GM12891 (cell line): ENCODE results near the gene GOPC.

Source experiments
- DNase-seq: peaks from one replicate; pipeline ENCODE4 v3.0.0; 2011; ENCODE audit warnings: low spot score; ENCODE audit not compliant: insufficient read length
- FAIRE-seq: peaks from 2 replicates; lab custom pipeline; 2011; peaks lifted over from hg19 to GRCh38; lab: Jason Lieb, UNC
- PAX5 ChIP-seq: IDR thresholded peaks from 2 replicates; pipeline ENCODE4 v1.6.1; 2011; ENCODE audit warnings: low read length, moderate library complexity, mild to moderate bottlenecking; ENCODE audit not compliant: insufficient read depth, severe bottlenecking
- POLR2A ChIP-seq: IDR thresholded peaks from 2 replicates; pipeline ENCODE4 v1.6.1; 2011; ENCODE audit warnings: low read depth, low read length, control low read depth
- POLR2AphosphoS5 ChIP-seq: IDR thresholded peaks from 2 replicates; pipeline ENCODE4 v1.6.1; 2011; ENCODE audit warnings: low read depth, low read length, control low read depth
- POU2F2 ChIP-seq: IDR thresholded peaks from 2 replicates; pipeline ENCODE4 v1.6.1; 2011; ENCODE audit warnings: low read depth, mild to moderate bottlenecking, control low read depth, low read length, moderate library complexity
- SPI1 ChIP-seq: IDR thresholded peaks from 2 replicates; pipeline ENCODE4 v1.6.1; 2011; ENCODE audit warnings: low read depth, low read length, control low read depth
- TAF1 ChIP-seq: IDR thresholded peaks from 2 replicates; pipeline ENCODE4 v1.6.1; 2011; ENCODE audit warnings: low read depth, low read length, control low read depth

GOPC gene

DNA sequence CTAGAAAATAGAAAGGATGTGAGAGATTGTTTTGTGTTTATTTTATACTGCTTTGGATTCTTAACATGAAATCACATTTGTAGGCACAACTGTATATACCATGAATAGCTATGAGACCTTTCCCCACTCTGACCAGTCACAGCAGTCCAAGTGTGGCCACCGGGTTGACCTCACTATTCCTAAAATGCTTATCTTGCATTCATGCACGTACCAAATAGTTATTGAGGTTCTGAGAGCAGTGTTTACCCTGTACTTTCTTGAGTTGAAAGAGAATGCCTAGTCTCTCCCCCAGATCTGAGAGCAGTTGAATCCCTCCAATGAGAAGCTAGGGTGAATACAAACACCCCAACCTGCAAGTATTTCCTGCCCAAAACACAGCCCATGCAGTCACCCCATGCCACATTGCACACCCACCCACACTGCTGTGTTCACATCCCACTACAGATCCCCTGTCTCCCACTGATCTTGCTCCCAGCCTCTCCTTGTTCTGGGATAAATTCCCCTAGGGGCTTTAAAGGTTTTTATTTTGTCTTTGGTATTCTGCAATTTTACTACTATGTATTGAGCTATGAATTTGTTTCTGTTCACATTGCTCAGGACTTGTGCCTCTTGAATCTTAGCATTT lies 51.6 kb downstream of the GOPC start:
- no peak for FAIRE-seq
- no peak for TF ChIP-seq POLR2A

DNA sequence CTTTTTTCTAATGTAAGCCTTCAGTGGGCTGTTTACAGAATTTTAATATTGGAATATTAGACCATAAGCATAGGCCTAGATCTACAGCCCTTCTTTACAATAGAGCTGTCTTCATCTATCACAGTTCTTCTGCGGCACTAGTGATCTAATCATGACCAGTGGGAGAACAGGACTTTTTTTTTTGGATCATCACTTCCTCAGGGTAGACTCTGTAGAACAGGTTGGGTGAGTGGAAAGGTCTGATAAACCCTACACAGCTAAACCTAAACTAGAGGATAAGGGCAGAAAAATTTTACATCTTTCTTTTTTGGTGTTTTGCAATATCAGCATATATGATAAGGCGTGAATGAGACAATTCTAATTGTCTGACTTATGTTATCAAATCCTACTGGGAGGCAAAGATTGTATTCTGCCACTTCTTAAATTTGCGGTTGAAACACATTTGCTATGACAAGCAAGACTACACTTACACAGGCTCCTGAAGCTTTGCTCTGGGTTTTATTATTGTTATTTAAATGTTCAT lies 52.2 kb downstream of the GOPC start:
- TF ChIP-seq SPI1 (no peak), POLR2A (no peak), POU2F2 (no peak), POLR2AphosphoS5 (no peak), PAX5 (no peak)
- FAIRE-seq: no peak
- no peak for DNase-seq

More for the DNA sequence above, 51.6 kb downstream of the GOPC start:
- DNase-seq: no peak

DNA sequence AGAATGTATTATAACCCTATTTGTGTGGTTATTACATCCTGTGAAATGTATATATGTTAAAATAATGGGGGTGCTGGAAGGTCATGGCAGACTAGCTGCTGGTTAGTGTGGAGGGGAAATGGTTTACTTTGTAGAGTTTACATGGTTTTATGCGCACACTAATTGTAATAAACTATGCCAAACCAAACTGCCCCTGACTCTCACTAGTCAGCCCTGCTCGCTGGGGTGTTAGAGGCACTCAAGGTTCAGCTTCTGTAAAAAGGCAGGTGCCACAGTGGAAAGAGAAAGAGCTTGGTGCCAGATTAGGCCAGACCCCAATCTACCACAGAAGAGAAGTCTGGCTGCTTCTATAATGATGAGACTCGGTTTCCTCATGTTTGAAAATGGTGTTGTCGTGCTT lies 52.7 kb downstream of the GOPC start:
- no peak for FAIRE-seq
- TF ChIP-seq POLR2AphosphoS5: no peak
- TF ChIP-seq TAF1: no peak
- TF ChIP-seq SPI1: peak; percentile 41
- no peak for DNase-seq

DNA sequence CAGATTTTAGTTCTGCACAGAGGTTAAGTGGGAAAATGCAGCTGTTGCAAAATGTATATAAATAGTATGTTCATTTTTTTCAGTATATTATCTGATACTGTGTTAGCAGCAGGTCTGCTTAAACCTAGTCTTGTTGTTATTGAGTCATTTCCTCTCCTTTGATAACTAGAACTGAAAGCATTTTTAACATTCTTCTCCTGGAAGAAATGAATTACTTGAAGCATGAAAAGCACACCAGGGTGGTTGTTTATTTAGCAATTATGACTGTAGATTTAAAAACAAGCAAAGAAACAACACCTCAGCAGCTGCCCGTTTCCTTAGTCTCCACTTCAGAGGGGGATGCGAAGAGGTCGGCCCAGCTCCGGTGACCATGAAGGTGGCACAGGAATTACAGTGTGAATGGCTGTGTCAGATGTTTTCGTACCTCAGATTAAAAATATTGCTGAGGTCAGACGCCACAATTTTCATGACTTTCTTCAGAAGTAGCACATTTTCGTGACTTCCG lies 53.5 kb downstream of the GOPC start:
- DNase-seq: no peak
- no peak for TF ChIP-seq PAX5
- no peak for FAIRE-seq

DNA sequence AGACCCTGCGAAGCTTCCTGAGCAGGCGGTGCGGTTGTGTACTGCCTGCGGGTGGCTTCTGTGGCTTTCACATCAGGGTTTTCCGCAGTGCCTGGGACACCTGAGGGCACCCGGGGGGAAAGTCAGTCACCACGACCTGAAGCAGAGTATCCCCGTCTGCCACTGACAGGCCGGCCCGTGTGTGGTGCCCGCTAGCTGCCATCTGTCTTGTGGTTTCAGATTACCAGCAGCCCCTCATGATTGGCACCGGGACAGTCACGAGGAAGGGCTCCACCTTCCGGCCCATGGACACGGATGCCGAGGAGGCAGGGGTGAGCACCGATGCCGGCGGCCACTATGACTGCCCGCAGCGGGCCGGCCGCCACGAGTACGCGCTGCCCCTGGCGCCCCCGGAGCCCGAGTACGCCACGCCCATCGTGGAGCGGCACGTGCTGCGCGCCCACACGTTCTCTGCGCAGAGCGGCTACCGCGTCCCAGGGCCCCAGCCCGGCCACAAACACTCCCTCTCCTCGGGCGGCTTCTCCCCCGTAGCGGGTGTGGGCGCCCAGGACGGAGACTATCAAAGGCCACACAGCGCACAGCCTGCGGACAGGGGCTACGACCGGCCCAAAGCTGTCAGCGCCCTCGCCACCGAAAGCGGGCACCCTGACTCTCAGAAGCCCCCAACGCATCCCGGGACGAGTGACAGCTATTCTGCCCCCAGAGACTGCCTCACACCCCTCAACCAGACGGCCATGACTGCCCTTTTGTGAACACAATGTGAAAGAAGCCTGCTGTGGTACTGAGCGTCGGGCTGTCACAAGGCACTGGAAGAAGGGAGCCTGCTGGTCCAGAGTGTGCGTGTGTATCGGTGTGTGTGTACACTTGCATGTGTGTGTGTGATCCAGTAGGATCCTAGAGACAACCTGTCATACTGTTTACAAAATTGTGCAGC lies 54.4 kb downstream of the GOPC start:
- TF ChIP-seq POLR2AphosphoS5 (no peak), PAX5 (no peak), POU2F2 (no peak), POLR2A (no peak), SPI1 (no peak), TAF1 (no peak)
- no peak for FAIRE-seq
- no peak for DNase-seq

DNA sequence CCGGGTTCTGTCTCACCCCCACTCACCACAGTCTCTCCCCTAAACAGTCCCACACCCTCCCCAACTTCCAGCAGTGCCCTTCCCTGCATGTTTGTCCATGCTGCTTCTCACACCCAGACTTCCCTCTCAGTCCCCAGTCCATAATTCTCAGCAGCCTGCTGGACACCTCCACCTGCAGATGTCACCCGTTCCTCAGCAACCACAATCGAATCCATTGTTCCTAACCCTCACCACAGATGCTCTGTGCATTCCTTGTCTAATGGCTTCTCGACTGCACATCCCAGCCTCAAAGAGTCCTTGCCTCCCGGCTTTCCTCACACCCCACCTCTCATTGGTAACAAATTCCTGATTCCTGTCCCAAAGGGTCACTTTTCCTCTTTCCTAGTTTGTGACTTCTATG lies 55.6 kb downstream of the GOPC start:
- FAIRE-seq (no peak), DNase-seq (no peak)
- TF ChIP-seq TAF1: no peak
- no peak for TF ChIP-seq PAX5
- no peak for TF ChIP-seq POLR2AphosphoS5
- TF ChIP-seq SPI1: no peak
- no peak for TF ChIP-seq POU2F2
- TF ChIP-seq POLR2A: no peak

DNA sequence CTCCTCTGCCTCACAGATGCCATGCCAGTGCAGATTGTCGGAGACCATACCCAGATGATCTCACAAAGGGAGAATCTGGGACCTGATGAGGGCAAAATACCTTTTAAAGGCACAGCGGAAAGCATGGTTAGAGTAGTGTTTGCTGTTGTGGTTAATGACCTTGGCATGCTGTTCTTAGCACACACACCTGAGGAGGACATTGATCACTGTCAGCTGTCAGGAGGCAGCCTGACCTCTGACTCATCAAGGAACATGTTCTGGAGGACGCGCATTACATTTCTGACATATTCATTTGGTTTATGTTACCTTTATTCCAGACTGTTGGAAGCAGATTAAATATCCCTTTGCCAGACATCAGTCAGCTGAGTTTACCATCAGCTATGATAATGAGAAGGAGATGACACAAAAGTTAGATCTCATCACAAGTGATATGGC lies 57.1 kb downstream of the GOPC start:
- FAIRE-seq (no peak), DNase-seq (no peak)
- no peak for TF ChIP-seq TAF1
- TF ChIP-seq POLR2A: no peak
- no peak for TF ChIP-seq POLR2AphosphoS5
- no peak for TF ChIP-seq SPI1
- no peak for TF ChIP-seq PAX5
- no peak for TF ChIP-seq POU2F2

DNA sequence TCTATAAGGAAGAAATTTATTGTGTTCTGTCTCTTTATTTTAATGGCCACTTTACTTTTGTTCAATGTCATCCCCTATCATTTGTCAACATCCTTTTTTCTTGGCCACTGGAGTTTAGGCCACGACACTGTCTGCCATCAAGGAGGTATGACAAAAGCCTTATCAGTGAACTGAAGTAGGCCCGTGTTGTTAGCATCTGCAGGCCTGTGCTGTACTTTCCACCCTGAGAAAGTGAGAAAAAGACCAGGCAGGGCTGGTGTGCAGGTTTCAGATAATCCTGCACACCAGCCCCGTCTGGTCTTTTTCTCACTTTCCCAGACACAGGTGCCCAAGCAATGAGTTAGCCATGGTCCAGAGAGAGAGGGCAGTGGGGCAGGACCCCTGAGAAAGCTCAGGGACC lies 57.6 kb downstream of the GOPC start:
- DNase-seq (no peak), FAIRE-seq (no peak)
- TF ChIP-seq POLR2AphosphoS5: no peak

DNA sequence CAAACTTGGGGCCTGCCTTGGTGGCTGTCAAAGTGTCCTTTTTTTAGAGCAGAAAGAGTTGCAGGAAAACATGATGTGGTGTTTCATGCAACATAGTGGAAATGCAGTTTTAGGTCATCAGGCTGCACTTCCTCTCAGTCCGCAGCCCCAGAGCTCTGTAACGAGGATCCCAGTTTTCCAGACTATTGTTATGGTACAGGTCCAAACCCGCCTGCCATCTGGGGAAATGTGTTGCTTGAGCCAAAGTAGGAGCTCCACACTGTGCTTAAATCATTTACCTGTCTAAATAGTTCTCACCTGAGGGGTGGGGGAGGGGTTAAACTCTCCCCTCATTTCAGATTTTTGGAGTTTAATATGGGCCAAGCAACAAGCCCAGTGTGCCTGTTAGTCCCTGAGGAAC lies 59.8 kb downstream of the GOPC start:
- DNase-seq (no peak), FAIRE-seq (no peak)
- TF ChIP-seq POLR2AphosphoS5: no peak
- no peak for TF ChIP-seq PAX5
- TF ChIP-seq POLR2A: no peak
- no peak for TF ChIP-seq SPI1
- no peak for TF ChIP-seq POU2F2
- no peak for TF ChIP-seq TAF1

DNA sequence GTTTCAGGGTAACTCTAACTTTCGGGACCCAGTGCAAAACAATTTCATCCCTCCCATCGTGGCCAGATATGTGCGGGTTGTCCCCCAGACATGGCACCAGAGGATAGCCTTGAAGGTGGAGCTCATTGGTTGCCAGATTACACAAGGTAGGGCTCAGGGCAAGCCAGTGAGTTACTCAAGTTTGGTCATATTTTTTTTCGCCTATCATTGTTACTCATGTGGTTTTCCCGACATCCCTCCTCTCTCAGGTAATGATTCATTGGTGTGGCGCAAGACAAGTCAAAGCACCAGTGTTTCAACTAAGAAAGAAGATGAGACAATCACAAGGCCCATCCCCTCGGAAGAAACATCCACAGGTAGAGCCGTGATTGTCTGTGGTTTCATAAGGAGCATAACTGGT lies 61.6 kb downstream of the GOPC start:
- FAIRE-seq (no peak), DNase-seq (no peak)
- no peak for TF ChIP-seq POLR2A
- no peak for TF ChIP-seq PAX5
- no peak for TF ChIP-seq POU2F2
- no peak for TF ChIP-seq SPI1
- TF ChIP-seq TAF1: no peak
- no peak for TF ChIP-seq POLR2AphosphoS5
